ENCODE measurements around the gene HYDIN. TPM values are rescaled to one million over a fixed set of nuclear protein-coding genes. Genes with fewer than 3 reads are reported as not detected.

HYDIN gene
- total RNA-seq, 4 donors from 2014 or later: 0.33 to 1.5 (median 0.44) TPM; not detected in 1

DNA sequence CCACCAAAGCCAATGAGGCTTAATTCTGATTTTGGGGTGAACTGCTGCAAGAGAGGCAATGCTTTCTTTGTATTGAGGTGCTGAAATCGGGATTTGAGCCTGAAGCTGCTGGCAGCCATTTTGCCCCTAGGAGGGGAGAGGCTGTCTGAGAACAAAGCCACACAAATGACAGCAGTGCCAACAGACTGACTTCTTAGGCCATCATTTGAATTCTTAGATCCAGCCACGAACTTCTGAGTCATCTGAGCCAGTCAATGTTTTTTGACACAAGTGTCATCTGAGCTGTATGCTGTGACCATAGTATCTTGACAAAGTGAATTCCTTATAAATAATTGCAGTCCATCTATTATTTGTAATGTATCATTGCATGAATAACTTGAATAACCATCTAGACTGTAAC, 29.0 kb downstream of the HYDIN start:
- TF ChIP-seq, protein P1, sequence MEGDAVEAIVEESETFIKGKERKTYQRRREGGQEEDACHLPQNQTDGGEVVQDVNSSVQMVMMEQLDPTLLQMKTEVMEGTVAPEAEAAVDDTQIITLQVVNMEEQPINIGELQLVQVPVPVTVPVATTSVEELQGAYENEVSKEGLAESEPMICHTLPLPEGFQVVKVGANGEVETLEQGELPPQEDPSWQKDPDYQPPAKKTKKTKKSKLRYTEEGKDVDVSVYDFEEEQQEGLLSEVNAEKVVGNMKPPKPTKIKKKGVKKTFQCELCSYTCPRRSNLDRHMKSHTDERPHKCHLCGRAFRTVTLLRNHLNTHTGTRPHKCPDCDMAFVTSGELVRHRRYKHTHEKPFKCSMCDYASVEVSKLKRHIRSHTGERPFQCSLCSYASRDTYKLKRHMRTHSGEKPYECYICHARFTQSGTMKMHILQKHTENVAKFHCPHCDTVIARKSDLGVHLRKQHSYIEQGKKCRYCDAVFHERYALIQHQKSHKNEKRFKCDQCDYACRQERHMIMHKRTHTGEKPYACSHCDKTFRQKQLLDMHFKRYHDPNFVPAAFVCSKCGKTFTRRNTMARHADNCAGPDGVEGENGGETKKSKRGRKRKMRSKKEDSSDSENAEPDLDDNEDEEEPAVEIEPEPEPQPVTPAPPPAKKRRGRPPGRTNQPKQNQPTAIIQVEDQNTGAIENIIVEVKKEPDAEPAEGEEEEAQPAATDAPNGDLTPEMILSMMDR (IDR thresholded peaks at IDR 0.05; ENCODE audit: low read depth): no peak

DNA sequence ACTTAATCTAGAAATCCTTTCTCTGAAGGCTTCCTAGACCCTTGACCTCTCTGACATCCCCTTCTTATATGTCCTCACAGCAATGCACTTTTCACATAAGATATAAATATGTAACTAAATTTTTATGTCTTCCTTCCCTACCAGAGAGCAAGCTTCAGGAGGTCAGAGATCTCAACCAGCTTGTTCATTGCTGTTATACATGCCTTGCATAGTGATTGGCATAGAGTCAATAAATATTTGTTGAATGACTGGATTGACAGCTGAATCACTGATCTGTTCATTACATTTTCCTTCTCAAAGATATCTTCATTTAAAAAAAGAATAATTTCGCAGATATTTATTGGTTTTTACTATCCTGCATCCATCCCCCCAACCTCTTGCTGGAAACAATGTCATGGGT, 29.5 kb downstream of the HYDIN start:
- TF ChIP-seq, protein P1 (IDR thresholded peaks at IDR 0.05; ENCODE audit: low read depth): no peak

DNA sequence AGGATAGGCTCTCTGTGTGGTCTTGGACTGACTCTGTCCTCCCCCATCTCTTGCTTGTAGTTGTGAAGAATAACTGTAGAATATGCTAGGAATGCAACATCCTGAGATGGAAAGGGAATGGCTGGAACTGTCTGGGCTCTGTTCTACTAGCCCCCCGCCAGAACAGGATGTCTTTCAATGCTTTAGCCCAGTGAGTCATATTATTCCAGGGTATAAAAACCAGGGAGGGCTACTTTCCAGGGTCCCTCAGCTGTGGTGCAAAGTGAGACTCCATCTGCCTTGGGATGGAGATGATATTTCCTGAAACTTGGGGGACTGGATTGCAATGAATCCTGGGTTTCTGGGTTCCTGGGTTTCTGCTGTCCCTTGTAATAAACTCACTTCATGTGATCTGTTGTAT, 32.1 kb downstream of the HYDIN start:
- TF ChIP-seq, protein P1 (IDR thresholded peaks at IDR 0.05; ENCODE audit: low read depth): no peak

DNA sequence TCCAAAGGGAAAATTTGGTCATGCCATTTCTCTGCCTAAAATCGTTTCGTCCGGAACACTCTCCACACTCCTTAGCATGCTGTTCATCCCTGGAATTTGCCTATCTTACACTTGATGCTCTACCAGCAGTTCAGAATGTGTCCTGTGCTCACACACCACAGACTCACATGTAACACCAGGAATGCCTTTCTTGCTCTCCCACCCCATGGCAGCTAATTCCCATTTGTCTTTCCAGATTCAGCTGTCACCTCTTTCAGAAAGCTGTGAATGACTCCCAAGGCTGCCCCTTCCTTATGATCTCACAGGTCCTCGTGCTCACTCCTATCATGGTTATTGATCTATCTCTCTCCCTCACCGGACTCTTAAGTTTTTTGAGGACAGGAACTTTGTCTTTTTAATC, 38.1 kb downstream of the HYDIN start:
- TF ChIP-seq, protein P1 (IDR thresholded peaks at IDR 0.05; ENCODE audit: low read depth): no peak

DNA sequence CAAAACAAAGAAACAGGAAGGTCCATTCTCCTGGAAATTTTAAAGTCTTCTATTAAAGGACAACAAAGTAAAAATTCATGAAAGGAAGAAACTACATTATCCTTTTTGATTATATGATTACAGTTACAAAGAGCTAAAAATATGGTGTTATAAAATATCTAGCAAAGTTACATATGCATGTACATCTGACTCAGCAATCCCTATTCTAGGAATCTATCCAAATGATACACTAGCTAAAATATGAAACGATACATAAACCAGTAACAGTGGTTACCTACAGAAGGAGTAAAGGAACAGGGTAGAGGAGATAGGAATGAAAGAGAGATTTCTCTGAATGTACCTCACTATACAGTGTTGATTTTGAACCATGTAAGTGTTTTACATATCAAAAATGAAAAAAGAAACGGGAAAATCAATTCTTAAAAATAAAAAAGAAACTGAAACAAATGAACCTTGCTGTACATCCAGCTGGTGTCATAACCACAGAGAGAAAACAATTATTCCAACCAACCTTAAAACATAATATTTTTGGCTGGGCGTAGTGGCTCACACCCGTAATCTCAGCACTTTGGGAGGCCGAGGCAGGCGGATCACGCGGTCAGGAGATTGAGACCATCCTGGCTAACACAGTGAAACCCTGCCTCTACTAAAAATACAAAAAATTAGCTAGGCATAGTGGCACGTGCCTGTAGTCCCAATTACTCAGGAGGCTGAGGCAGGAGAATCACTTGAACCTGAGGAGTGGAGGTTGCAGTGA, 41.4 kb downstream of the HYDIN start:
- TF ChIP-seq, protein P1 (IDR thresholded peaks at IDR 0.05; ENCODE audit: low read depth): no peak

DNA sequence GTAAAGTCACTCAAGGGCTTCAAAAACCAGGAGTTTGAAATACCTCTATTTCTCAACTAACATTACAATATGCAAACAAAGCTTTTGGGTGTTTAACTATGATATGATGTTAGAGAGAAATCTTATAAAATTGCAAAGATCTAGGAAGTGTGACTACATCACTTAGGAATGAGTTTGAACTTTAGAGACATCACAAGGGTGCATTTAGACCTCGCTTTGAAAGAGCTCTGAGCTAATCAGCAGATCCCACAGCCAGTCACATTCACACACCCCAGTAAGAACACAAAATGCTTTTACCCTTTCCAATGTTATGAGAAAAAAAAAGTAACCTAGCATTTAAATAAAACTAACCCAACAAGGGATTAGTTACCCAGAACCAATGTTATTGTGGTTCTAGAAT, 45.2 kb downstream of the HYDIN start:
- TF ChIP-seq, protein P1 (IDR thresholded peaks at IDR 0.05; ENCODE audit: low read depth): no peak

DNA sequence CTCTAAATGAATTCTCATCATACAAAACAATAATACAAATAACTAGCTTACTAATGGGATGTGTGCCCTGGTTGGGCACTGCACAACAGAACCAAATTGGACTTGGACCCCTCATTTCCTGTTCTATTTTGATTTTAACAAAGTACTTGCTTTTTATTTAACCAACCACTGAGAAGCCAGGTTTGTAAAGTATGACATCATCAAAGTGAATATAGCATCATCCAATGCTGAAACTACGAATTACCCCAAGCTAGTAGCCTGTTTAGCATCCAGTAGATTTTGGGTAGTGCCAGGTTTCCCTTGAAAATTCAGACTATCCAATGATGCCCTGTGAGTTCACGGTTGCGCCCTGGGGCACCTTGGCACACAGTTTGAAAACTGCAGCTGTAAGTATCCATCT, 51.0 kb downstream of the HYDIN start:
- TF ChIP-seq, protein P1 (IDR thresholded peaks at IDR 0.05; ENCODE audit: low read depth): no peak
